Measurements from ENCODE around the gene FBXO42. TPM values are rescaled to one million over a fixed set of nuclear protein-coding genes. Genes with fewer than 3 reads are reported as not detected.

Gene FBXO42
- total RNA-seq, result 11.9 and 18.9 TPM in 2 replicates

DNA sequence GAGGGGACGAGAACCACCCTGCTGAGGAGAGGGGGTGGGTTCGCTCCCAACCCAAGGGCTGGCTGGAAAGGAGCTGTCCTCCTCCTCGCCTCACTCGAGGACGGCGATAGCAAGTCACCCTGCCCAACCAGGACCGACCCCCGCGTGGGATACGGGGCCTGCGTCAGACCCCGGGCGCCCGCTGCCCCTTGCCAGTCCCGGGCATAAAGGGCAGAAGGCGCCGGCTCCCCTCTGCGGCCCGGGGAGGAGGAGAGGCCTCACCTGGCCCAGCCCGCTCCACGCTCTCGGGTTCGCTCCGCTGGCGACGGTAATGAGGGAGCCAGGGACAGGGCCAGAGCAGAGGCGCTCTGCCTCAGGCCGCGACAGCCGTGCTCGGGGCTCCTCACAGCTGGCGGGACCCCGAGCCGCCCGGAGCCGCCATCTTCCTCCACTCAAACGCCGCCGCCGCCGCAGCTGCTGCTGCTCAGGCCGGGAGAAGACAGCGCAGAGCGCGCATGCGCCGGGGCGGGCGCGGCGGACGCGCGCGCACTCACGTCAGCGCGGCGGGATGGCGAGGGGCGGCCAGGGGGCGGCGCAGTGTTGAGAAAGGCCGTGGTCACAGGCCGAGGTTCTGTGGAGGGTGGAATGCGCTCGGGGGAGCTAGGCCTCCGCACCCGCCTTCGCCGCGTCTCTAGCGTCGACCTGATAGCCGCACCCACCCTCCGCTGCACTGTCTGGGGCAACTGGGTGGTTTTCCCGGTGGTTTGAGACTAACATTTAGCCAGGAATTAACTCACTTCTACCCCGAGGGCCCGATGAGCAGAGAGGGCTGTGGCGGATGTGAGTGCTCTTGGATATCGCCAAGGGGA, at the start of gene FBXO42:
TSS of gene FBXO42 (minus strand) at position 487 of the 848 bp plus-strand sequence. CDS start 37,062 bp downstream, outside the sequence.
- DNase-seq (ENCODE audit: low read depth), result peak; percentile 59
- H3K4me3 ChIP-seq (ENCODE audit: low read depth, low read length), result peak within 1 kb of the TSS; percentile 99
- H3K27me3 ChIP-seq (ENCODE audit: control insufficient read depth, insufficient read depth, low read length), result no peaks in the 10 kb centered on the region
- H3K36me3 ChIP-seq (ENCODE audit: control insufficient read depth, insufficient read depth, low read length), result no peaks in the 10 kb centered on the region
- peak; percentile 38 for TF ChIP-seq CTCF (IDR thresholded peaks at IDR 0.05; ENCODE audit: insufficient read depth, low read length, poor library complexity, severe bottlenecking)

DNA sequence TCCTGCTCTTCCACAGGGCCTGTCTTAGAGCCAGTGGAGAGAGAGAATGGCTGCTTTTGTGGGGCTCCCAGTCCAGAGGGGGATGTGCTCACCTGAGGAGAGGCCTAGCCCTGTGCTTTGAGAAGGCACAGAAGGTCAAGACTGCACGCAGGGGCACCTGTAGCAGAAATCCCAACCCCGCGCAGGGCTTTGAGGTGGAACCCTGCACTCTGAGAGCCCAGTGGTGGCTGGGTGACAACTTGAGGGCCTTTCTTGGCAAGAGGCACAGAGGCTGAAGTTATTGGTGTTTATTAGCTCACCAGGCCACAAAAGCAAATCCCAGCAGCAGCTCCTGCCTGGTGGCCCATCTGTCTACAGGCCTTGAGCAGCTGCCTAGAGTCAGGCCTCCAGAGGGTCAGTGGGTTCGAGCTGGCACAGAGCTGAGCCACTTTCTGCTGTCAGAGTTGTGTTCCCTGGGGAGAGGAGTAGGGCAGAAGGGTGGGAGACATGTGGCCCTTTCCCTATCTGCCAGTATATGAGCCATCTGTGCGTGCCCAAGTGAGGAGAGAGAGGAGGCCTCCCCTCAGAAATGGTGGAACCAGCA, 46.2 kb upstream of the FBXO42 start:
- Histone ChIP-seq H3K36me3 (ENCODE audit: control insufficient read depth, insufficient read depth, low read length) (no peaks in the 10 kb centered on the region), H3K4me3 (ENCODE audit: low read depth, low read length) (no peak overlapping the region), H3K27me3 (ENCODE audit: control insufficient read depth, insufficient read depth, low read length) (no peaks in the 10 kb centered on the region)
- no peak for TF ChIP-seq CTCF (IDR thresholded peaks at IDR 0.05; ENCODE audit: insufficient read depth, low read length, poor library complexity, severe bottlenecking)
- no peak for DNase-seq (ENCODE audit: low read depth)

GRCh38 chr1:16397120-16397519, 44.8 kb upstream of the FBXO42 start:
- no peak for DNase-seq (ENCODE audit: low read depth)
- Histone ChIP-seq H3K27me3 (ENCODE audit: control insufficient read depth, insufficient read depth, low read length) (no peaks in the 10 kb centered on the region), H3K36me3 (ENCODE audit: control insufficient read depth, insufficient read depth, low read length) (no peaks in the 10 kb centered on the region), H3K4me3 (ENCODE audit: low read depth, low read length) (no peak overlapping the region)
- TF ChIP-seq CTCF (IDR thresholded peaks at IDR 0.05; ENCODE audit: insufficient read depth, low read length, poor library complexity, severe bottlenecking), result no peak

DNA sequence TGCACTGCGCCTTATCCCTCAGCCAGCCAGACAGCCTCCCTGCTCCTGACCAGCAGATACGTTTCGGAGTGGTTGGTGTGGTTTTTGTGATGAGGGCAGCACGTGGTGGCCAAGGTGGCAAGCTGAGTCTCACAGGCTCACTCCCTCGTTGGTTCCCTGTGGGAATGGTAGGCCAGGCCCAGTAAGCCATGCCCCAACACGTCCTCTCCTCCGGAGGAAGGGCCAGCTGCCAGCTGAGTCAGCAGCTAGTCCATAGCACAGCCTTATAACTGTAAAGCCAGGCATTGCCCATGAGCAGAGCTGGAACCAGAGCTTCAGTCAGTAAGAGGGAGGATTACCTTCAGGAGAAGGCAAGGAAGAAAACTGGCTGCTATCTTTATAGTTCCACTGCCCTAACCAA, 44.3 kb upstream of the FBXO42 start:
- peak; percentile 19 for DNase-seq (ENCODE audit: low read depth)
- Histone ChIP-seq H3K27me3 (ENCODE audit: control insufficient read depth, insufficient read depth, low read length) (no peaks in the 10 kb centered on the region), H3K4me3 (ENCODE audit: low read depth, low read length) (no peak overlapping the region), H3K36me3 (ENCODE audit: control insufficient read depth, insufficient read depth, low read length) (no peaks in the 10 kb centered on the region)
- no peak for TF ChIP-seq CTCF (IDR thresholded peaks at IDR 0.05; ENCODE audit: insufficient read depth, low read length, poor library complexity, severe bottlenecking)

DNA sequence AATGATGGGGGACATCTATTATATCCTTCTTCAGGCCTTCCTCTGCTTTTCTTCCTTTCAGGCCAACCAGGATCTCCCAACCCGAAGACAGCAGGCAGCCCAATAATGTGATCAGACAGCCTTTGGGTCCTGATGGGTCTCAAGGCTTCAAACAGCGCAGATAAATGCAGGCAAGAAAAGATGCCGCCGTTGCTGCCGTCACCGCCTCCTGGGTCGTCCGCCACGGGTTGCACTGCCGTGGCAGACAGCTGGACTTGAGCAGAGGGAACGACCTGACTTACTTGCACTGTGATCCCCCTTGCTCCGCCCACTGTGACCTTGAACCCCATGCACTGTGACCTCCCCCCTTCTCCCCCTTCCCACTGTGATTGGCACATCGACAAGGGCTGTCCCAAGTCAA, 42.7 kb upstream of the FBXO42 start:
- Histone ChIP-seq H3K4me3 (ENCODE audit: low read depth, low read length) (no peak overlapping the region), H3K27me3 (ENCODE audit: control insufficient read depth, insufficient read depth, low read length) (no peaks in the 10 kb centered on the region), H3K36me3 (ENCODE audit: control insufficient read depth, insufficient read depth, low read length) (no peaks in the 10 kb centered on the region)
- no peak for TF ChIP-seq CTCF (IDR thresholded peaks at IDR 0.05; ENCODE audit: insufficient read depth, low read length, poor library complexity, severe bottlenecking)
- no peak for DNase-seq (ENCODE audit: low read depth)

Data from kidney epithelial cell (primary cell).